ENCODE measurements around the gene ALDOC.

ALDOC gene

GRCh38 chr17:28598799-28599310 is 22.2 kb upstream of the ALDOC start, which contains the start of gene SPAG5:
TSS of gene SPAG5 (minus strand) at chr17:28599025. CDS start at chr17:28598946, 79 bp downstream.
- peak; percentile 86 for DNase-seq (ENCODE audit: low read depth)
- peak within 1 kb of the TSS; percentile 75 for H3K4me3 ChIP-seq (ENCODE audit: low read length)
- TF ChIP-seq, protein P1, sequence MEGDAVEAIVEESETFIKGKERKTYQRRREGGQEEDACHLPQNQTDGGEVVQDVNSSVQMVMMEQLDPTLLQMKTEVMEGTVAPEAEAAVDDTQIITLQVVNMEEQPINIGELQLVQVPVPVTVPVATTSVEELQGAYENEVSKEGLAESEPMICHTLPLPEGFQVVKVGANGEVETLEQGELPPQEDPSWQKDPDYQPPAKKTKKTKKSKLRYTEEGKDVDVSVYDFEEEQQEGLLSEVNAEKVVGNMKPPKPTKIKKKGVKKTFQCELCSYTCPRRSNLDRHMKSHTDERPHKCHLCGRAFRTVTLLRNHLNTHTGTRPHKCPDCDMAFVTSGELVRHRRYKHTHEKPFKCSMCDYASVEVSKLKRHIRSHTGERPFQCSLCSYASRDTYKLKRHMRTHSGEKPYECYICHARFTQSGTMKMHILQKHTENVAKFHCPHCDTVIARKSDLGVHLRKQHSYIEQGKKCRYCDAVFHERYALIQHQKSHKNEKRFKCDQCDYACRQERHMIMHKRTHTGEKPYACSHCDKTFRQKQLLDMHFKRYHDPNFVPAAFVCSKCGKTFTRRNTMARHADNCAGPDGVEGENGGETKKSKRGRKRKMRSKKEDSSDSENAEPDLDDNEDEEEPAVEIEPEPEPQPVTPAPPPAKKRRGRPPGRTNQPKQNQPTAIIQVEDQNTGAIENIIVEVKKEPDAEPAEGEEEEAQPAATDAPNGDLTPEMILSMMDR (conservative IDR thresholded peaks at IDR 0.05; ENCODE audit: low read length) = no peak

GRCh38 chr17:28598389-28598788 is 21.7 kb upstream of the ALDOC start:
- TF ChIP-seq, protein P1 (conservative IDR thresholded peaks at IDR 0.05; ENCODE audit: low read length) = no peak
- DNase-seq (ENCODE audit: low read depth) = no peak
- peak overlapping the region; percentile 75 for H3K4me3 ChIP-seq (ENCODE audit: low read length)

- TF ChIP-seq, protein P1 (conservative IDR thresholded peaks at IDR 0.05; ENCODE audit: low read length) = no peak
- DNase-seq (ENCODE audit: low read depth) = no peak
- H3K4me3 ChIP-seq (ENCODE audit: low read length) = peak overlapping the region; percentile 75
Measured at GRCh38 chr17:28597606-28598383, 21.1 kb upstream of the ALDOC start.

DNA sequence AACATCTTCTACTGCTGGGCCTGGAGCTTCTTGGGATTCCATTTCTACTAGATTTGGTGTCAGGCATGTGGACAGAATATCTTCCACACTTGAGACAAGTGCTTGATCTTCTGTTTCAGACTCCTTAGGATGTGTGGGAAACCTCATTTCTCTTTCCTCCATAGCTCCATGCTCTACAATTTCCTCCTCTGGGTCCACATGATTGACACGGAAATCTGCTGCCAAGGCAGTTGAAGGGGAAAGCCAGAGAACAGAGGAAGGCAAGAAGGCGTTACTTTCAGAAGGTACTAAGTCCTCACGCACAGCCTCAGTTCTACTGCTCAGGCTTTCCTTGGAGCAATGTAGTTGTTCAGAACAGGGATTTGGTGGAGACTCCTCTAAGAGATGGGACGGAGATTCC is 15.6 kb upstream of the ALDOC start:
- TF ChIP-seq, protein P1 (conservative IDR thresholded peaks at IDR 0.05; ENCODE audit: low read length) = no peak
- no peak for DNase-seq (ENCODE audit: low read depth)
- H3K4me3 ChIP-seq (ENCODE audit: low read length) = no peak overlapping the region

GRCh38 chr17:28585851-28586250 is 9.2 kb upstream of the ALDOC start:
- TF ChIP-seq, protein P1 (conservative IDR thresholded peaks at IDR 0.05; ENCODE audit: low read length) = no peak
- DNase-seq (ENCODE audit: low read depth) = no peak

GRCh38 chr17:28584434-28584833 is 7.7 kb upstream of the ALDOC start:
- H3K4me3 ChIP-seq (ENCODE audit: low read length) = no peak overlapping the region
- TF ChIP-seq, protein P1 (conservative IDR thresholded peaks at IDR 0.05; ENCODE audit: low read length) = no peak
- no peak for DNase-seq (ENCODE audit: low read depth)

More at GRCh38 chr17:28585851-28586250, 9.2 kb upstream of the ALDOC start:
- no peak overlapping the region for H3K4me3 ChIP-seq (ENCODE audit: low read length)

GRCh38 chr17:28582513-28582912 is 5.8 kb upstream of the ALDOC start:
- no peak overlapping the region for H3K4me3 ChIP-seq (ENCODE audit: low read length)
- TF ChIP-seq, protein P1 (conservative IDR thresholded peaks at IDR 0.05; ENCODE audit: low read length) = no peak
- no peak for DNase-seq (ENCODE audit: low read depth)
